Fibroblast of the aortic adventitia (primary cell): Measurements from ENCODE around the gene KDM3B. TPM values are rescaled to one million over a fixed set of nuclear protein-coding genes. Genes with fewer than 3 reads are reported as not detected.

Experiments used
- DNase-seq: peaks from one replicate; pipeline ENCODE4 v3.0.0-alpha.2; 2010; ENCODE audit warnings: low read depth
- H3K4me3 ChIP-seq: 2 replicates; pipeline ENCODE4 v1.5.1; 2011; ENCODE audit warnings: low read depth, mild to moderate bottlenecking, control low read depth, low read length, moderate library complexity
- CTCF ChIP-seq: IDR thresholded peaks from 2 replicates; pipeline ENCODE4 v1.5.1; 2011; ENCODE audit warnings: mild to moderate bottlenecking, low read length, control low read depth, inconsistent platforms; ENCODE audit not compliant: insufficient read depth
- total RNA-seq: library from RNA; depleted of rRNA; stranded (reverse); fragments of >200 nt; gene quantifications from 2 replicates; pipeline ENCODE4 v1.2.3, GENCODE V29; 2012; ENCODE audit warnings: low replicate concordance

Gene KDM3B
- total RNA-seq, 1 donor, result 47.1 TPM

- H3K4me3 ChIP-seq, result no peak overlapping the region
- peak; percentile 91 for DNase-seq
- TF ChIP-seq CTCF, result no peak
Observed at GRCh38 chr5:138461343-138462125, 109.0 kb downstream of the KDM3B start.

- H3K4me3 ChIP-seq, result peak overlapping the region; percentile 75
- no peak for DNase-seq
- peak; percentile 6 for TF ChIP-seq CTCF
Observed at GRCh38 chr5:138463419-138464007, 111.0 kb downstream of the KDM3B start.

GRCh38 chr5:138464008-138464387 is 111.5 kb downstream of the KDM3B start:
- DNase-seq, result peak; percentile 95
- TF ChIP-seq CTCF, result peak; percentile 77
- H3K4me3 ChIP-seq, result peak overlapping the region; percentile 84

- no peak for TF ChIP-seq CTCF
- DNase-seq, result peak; percentile 99
- H3K4me3 ChIP-seq, result peak overlapping the region; percentile 84
Observed at GRCh38 chr5:138464388-138465260, 112.1 kb downstream of the KDM3B start.

GRCh38 chr5:138465261-138466124 is 113.0 kb downstream of the KDM3B start, which contains the start of gene EGR1:
Gene EGR1, plus strand, starts transcription at chr5:138465479. Its CDS starts 283 bp downstream, at chr5:138465762.
- peak; percentile 8 for TF ChIP-seq CTCF
- peak within 1 kb of the TSS; percentile 84 for H3K4me3 ChIP-seq
- peak; percentile 94 for DNase-seq
